Measurements from ENCODE around the gene PPP3R1.

- no peak for TF ChIP-seq POLR2A (IDR thresholded peaks at IDR 0.05; ENCODE audit: low read depth, low read length)
- no peak for TF ChIP-seq POLR2AphosphoS5 (IDR thresholded peaks at IDR 0.05; ENCODE audit: low read depth, low read length)
Measured at GRCh38 chr2:68294913-68295312, 42.6 kb upstream of the PPP3R1 start.

Measured in GM12892 (cell line).